H1 (cell line): ENCODE measurements around the gene TUBB4B. TPM values are rescaled to one million over a fixed set of nuclear protein-coding genes. Genes with fewer than 3 reads are reported as not detected.

Experiments used
- EGR1 ChIP-seq: IDR thresholded peaks from 2 replicates; pipeline ENCODE4 v1.6.1; 2011; ENCODE audit warnings: low read depth, low read length, borderline replicate concordance
- POU5F1 ChIP-seq: IDR thresholded peaks from 2 replicates; pipeline ENCODE4 v1.6.1; 2011; ENCODE audit warnings: low read depth, mild to moderate bottlenecking, low read length, moderate library complexity
- polyA plus RNA-seq, 7 experiments: library from polyadenylated mRNA; depleted of rRNA in 3 of 7; stranded (reverse) in 5 of 7; unstranded in 2 of 7; fragments of >200 nt in 5 of 7; fragments of 200-250 nt in 2 of 7; gene quantifications; 1 replicate in 5 of 7; 2 replicates in 1 of 7; 4 replicates in 1 of 7; pipeline versions ENCODE4 v1.2.1 to v1.2.3, GENCODE V29; 2011 to 2013; ENCODE audit warnings: missing spikeins in 2 of 7, mixed read lengths in 2 of 7
- total RNA-seq: library from RNA; stranded (reverse); fragmentation: NEBNext Ultra II Directional; extraction: Animal tissue kit (Norgen Biotek cat#: 25700); gene quantifications from 2 replicates; pipeline ENCODE4 v1.2.1, GENCODE V29; 2021

The TUBB4B gene
- total and polyA plus RNA-seq, 2 of the 8 experiments (the other 6 are each of a cell fraction or from before 2014, with no cell fraction given), result 280 to 307 TPM

- TF ChIP-seq POU5F1 (no peak), EGR1 (no peak)
- TF ChIP-seq, all 59 proteins: peak for 0
Observed at GRCh38 chr9:137191691-137192447, 49.2 kb upstream of the TUBB4B start (continued).
